K562 (cell line): ENCODE results near the gene GJB6. TPM values are rescaled to one million over a fixed set of nuclear protein-coding genes. Genes with fewer than 3 reads are reported as not detected.

Experiments used
- polyA plus RNA-seq, 8 experiments: library from polyadenylated mRNA; depleted of rRNA in 4 of 8; stranded (reverse) in 5 of 8; unstranded in 3 of 8; fragments of >200 nt; fragmentation: Nextera tagmentation in 2 of 8; fragmentation: Illumina TruSeq in 1 of 8; extraction: Ambion mirVana in 2 of 8; extraction: Trizol in 1 of 8; gene quantifications; 2 replicates each; pipeline versions ENCODE4 v1.2.1 to v1.2.3, GENCODE V29; 2011 to 2014; ENCODE audit warnings: inconsistent platforms in 1 of 8, missing spikeins in 1 of 8
- total RNA-seq, 7 experiments: library from RNA; depleted of rRNA in 6 of 7; stranded (reverse); fragments of >200 nt in 6 of 7; fragmentation: Illumina TruSeq in 2 of 7; extraction: Trizol in 2 of 7; gene quantifications; 2 replicates each; pipeline versions ENCODE4 v1.2.1 to v1.2.3, GENCODE V29; 2011 to 2021; ENCODE audit warnings: low replicate concordance in 1 of 7
- TF ChIP-seq, protein P1 (sequence below): fragments of 200-600 bp; sonication (generic); IDR thresholded peaks from one replicate; pipeline ENCODE4 v1.6.1; 2012; ENCODE audit warnings: mild to moderate bottlenecking, low read depth, low read length, inconsistent platforms
- TF ChIP-seq, protein P2 (sequence below): fragments of 450-650 bp; IDR thresholded peaks from 2 replicates; pipeline ENCODE4 v1.7.1; 2018; ENCODE audit warnings: mild to moderate bottlenecking, low read depth; ENCODE audit not compliant: partially characterized antibody
- TF ChIP-seq, protein P3 (sequence below): sonication (generic); formaldehyde crosslinking; IDR thresholded peaks from 2 replicates; pipeline ENCODE4 v1.8.0; 2022; ENCODE audit warnings: mild to moderate bottlenecking, missing genetic modification reagents

Gene GJB6
- total and polyA plus RNA-seq, 9 of the 15 experiments (the other 6 are each of a cell fraction or from before 2014, with no cell fraction given), result not detected

DNA sequence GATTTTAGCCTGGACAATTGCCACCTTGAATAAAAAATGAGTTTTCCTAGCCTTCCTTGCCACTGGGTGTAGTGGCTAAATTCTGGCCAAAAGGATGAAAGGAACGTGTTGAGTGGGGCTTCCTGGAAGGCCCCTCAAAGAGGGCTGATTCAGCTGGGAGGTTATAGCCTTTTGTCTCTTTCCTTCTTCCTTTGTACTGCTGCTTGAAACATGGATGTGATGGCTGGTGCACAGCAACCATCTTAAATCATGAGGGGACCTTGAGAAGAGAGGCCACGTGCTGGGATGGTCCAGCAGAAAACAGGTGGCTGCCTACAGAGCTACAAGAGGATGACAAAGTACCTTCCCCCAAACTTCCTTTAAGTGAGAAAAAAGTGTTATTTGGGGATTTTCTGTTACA, 40.0 kb upstream of the GJB6 start (continued):
- TF ChIP-seq, protein P1, sequence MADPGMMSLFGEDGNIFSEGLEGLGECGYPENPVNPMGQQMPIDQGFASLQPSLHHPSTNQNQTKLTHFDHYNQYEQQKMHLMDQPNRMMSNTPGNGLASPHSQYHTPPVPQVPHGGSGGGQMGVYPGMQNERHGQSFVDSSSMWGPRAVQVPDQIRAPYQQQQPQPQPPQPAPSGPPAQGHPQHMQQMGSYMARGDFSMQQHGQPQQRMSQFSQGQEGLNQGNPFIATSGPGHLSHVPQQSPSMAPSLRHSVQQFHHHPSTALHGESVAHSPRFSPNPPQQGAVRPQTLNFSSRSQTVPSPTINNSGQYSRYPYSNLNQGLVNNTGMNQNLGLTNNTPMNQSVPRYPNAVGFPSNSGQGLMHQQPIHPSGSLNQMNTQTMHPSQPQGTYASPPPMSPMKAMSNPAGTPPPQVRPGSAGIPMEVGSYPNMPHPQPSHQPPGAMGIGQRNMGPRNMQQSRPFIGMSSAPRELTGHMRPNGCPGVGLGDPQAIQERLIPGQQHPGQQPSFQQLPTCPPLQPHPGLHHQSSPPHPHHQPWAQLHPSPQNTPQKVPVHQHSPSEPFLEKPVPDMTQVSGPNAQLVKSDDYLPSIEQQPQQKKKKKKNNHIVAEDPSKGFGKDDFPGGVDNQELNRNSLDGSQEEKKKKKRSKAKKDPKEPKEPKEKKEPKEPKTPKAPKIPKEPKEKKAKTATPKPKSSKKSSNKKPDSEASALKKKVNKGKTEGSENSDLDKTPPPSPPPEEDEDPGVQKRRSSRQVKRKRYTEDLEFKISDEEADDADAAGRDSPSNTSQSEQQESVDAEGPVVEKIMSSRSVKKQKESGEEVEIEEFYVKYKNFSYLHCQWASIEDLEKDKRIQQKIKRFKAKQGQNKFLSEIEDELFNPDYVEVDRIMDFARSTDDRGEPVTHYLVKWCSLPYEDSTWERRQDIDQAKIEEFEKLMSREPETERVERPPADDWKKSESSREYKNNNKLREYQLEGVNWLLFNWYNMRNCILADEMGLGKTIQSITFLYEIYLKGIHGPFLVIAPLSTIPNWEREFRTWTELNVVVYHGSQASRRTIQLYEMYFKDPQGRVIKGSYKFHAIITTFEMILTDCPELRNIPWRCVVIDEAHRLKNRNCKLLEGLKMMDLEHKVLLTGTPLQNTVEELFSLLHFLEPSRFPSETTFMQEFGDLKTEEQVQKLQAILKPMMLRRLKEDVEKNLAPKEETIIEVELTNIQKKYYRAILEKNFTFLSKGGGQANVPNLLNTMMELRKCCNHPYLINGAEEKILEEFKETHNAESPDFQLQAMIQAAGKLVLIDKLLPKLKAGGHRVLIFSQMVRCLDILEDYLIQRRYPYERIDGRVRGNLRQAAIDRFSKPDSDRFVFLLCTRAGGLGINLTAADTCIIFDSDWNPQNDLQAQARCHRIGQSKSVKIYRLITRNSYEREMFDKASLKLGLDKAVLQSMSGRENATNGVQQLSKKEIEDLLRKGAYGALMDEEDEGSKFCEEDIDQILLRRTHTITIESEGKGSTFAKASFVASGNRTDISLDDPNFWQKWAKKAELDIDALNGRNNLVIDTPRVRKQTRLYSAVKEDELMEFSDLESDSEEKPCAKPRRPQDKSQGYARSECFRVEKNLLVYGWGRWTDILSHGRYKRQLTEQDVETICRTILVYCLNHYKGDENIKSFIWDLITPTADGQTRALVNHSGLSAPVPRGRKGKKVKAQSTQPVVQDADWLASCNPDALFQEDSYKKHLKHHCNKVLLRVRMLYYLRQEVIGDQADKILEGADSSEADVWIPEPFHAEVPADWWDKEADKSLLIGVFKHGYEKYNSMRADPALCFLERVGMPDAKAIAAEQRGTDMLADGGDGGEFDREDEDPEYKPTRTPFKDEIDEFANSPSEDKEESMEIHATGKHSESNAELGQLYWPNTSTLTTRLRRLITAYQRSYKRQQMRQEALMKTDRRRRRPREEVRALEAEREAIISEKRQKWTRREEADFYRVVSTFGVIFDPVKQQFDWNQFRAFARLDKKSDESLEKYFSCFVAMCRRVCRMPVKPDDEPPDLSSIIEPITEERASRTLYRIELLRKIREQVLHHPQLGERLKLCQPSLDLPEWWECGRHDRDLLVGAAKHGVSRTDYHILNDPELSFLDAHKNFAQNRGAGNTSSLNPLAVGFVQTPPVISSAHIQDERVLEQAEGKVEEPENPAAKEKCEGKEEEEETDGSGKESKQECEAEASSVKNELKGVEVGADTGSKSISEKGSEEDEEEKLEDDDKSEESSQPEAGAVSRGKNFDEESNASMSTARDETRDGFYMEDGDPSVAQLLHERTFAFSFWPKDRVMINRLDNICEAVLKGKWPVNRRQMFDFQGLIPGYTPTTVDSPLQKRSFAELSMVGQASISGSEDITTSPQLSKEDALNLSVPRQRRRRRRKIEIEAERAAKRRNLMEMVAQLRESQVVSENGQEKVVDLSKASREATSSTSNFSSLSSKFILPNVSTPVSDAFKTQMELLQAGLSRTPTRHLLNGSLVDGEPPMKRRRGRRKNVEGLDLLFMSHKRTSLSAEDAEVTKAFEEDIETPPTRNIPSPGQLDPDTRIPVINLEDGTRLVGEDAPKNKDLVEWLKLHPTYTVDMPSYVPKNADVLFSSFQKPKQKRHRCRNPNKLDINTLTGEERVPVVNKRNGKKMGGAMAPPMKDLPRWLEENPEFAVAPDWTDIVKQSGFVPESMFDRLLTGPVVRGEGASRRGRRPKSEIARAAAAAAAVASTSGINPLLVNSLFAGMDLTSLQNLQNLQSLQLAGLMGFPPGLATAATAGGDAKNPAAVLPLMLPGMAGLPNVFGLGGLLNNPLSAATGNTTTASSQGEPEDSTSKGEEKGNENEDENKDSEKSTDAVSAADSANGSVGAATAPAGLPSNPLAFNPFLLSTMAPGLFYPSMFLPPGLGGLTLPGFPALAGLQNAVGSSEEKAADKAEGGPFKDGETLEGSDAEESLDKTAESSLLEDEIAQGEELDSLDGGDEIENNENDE, result no peak
- TF ChIP-seq, protein P2, sequence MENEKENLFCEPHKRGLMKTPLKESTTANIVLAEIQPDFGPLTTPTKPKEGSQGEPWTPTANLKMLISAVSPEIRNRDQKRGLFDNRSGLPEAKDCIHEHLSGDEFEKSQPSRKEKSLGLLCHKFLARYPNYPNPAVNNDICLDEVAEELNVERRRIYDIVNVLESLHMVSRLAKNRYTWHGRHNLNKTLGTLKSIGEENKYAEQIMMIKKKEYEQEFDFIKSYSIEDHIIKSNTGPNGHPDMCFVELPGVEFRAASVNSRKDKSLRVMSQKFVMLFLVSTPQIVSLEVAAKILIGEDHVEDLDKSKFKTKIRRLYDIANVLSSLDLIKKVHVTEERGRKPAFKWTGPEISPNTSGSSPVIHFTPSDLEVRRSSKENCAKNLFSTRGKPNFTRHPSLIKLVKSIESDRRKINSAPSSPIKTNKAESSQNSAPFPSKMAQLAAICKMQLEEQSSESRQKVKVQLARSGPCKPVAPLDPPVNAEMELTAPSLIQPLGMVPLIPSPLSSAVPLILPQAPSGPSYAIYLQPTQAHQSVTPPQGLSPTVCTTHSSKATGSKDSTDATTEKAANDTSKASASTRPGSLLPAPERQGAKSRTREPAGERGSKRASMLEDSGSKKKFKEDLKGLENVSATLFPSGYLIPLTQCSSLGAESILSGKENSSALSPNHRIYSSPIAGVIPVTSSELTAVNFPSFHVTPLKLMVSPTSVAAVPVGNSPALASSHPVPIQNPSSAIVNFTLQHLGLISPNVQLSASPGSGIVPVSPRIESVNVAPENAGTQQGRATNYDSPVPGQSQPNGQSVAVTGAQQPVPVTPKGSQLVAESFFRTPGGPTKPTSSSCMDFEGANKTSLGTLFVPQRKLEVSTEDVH, result no peak
- TF ChIP-seq, protein P3, sequence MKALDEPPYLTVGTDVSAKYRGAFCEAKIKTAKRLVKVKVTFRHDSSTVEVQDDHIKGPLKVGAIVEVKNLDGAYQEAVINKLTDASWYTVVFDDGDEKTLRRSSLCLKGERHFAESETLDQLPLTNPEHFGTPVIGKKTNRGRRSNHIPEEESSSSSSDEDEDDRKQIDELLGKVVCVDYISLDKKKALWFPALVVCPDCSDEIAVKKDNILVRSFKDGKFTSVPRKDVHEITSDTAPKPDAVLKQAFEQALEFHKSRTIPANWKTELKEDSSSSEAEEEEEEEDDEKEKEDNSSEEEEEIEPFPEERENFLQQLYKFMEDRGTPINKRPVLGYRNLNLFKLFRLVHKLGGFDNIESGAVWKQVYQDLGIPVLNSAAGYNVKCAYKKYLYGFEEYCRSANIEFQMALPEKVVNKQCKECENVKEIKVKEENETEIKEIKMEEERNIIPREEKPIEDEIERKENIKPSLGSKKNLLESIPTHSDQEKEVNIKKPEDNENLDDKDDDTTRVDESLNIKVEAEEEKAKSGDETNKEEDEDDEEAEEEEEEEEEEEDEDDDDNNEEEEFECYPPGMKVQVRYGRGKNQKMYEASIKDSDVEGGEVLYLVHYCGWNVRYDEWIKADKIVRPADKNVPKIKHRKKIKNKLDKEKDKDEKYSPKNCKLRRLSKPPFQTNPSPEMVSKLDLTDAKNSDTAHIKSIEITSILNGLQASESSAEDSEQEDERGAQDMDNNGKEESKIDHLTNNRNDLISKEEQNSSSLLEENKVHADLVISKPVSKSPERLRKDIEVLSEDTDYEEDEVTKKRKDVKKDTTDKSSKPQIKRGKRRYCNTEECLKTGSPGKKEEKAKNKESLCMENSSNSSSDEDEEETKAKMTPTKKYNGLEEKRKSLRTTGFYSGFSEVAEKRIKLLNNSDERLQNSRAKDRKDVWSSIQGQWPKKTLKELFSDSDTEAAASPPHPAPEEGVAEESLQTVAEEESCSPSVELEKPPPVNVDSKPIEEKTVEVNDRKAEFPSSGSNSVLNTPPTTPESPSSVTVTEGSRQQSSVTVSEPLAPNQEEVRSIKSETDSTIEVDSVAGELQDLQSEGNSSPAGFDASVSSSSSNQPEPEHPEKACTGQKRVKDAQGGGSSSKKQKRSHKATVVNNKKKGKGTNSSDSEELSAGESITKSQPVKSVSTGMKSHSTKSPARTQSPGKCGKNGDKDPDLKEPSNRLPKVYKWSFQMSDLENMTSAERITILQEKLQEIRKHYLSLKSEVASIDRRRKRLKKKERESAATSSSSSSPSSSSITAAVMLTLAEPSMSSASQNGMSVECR (CRISPR knock-in tag), result no peak
